Measurements from ENCODE around the gene HPCAL1. TPM values are rescaled to one million over a fixed set of nuclear protein-coding genes. Genes with fewer than 3 reads are reported as not detected.

HPCAL1 gene
- total RNA-seq, 6 experiments from 2014 or later: 23.1 to 68.8 (median 29.1) TPM

DNA sequence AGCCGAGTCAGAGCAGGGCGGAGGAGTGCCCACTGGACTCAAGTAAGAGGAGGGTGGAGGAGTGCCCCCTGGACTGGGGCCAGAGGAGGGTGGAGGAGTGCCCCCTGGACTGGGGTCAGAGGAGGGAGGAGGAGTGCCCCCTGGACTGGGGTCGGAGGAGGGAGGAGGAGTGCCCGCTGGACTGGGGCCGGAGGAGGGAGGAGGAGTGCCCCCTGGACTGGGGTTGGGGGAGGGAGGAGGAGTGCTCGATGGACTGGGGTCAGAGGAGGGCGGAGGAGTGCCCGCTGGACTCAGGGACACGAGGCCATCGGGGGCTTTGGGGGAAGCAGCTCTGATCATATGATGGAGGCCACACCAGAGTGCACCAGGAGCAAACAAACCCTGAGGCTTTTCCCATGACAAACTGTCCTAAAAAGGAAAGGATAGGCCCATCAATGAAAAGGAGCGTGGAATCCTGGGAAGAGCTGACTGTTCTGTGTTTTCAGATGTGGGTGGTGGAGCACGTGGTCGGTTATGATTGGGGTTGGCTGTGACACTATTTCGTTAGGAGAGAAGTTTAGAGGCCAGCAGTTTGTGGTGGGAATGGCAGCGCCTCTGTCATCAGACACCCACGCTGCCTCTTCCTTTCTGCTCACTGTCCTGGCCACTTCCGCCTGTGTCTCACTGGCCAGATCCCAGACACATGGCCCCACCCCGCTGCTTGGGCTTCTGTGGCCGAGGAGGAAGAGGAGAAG, 24.5 kb upstream of the HPCAL1 start:
- H3K27me3 ChIP-seq: no peaks in the 10 kb centered on the region
- TF ChIP-seq, protein P1, sequence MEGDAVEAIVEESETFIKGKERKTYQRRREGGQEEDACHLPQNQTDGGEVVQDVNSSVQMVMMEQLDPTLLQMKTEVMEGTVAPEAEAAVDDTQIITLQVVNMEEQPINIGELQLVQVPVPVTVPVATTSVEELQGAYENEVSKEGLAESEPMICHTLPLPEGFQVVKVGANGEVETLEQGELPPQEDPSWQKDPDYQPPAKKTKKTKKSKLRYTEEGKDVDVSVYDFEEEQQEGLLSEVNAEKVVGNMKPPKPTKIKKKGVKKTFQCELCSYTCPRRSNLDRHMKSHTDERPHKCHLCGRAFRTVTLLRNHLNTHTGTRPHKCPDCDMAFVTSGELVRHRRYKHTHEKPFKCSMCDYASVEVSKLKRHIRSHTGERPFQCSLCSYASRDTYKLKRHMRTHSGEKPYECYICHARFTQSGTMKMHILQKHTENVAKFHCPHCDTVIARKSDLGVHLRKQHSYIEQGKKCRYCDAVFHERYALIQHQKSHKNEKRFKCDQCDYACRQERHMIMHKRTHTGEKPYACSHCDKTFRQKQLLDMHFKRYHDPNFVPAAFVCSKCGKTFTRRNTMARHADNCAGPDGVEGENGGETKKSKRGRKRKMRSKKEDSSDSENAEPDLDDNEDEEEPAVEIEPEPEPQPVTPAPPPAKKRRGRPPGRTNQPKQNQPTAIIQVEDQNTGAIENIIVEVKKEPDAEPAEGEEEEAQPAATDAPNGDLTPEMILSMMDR (IDR thresholded peaks at IDR 0.05): no peak
- no peaks in the 10 kb centered on the region for H3K4me1 ChIP-seq
- H3K36me3 ChIP-seq: no peaks in the 10 kb centered on the region
- no peak overlapping the region for H3K4me3 ChIP-seq
- DNase-seq (peak; percentile 69 to 75 (median 70)), ATAC-seq (peak; percentile 60 to 79 (median 72))
- intact Hi-C loops (cut with DNase I): loop anchor here in 1 of 2 donors (10.0 kb wide), 1 partner anchor 153 kb away; the partner anchor contains the start of gene RRM2
- WGBS (ENCODE audit: insufficient coverage, low coverage, low lambda C conversion rate, missing lambda C conversion rate): 48% methylated on average over 19 of the region's 19 CpGs
- no peaks in the 10 kb centered on the region for H3K9me3 ChIP-seq
- H3K27ac ChIP-seq: peak overlapping the region in 1 of 3 donors; percentile 64

DNA sequence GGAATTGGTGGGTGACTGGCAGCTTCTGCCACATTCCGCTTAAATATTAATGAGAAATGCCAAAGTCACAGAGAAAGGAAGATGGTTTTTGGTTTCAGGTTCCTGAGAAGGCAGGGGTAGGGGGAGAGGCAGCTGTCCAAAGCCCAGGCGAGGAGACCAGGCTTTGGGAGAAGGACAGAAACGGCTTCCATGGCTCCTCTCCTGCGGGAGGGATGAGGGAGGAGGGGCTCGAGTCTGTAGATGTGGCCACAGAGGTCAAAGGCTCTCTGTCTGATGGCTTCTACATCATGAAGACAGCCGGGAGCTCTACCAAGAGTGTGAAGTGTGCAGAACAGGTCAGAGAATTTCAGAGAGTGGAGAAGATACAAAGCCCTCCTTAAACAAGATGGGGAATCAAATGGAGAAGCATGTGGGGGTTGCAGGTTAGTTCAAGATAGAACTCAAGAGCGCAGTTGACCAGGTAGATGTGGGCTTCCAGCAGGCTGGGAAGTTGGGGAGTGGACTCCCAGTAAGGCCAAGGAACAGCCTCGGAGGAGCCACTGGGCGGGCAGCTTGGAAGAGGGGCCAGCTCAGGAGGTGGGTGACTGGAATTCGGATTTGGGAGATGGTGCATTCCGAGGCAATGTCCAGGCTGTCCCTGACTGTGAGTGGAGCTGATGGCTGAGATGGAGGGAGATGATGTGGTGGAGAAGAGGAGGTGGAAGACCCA, 23.8 kb upstream of the HPCAL1 start:
- ATAC-seq: peak in 1 of 4 donors; percentile 3

DNA sequence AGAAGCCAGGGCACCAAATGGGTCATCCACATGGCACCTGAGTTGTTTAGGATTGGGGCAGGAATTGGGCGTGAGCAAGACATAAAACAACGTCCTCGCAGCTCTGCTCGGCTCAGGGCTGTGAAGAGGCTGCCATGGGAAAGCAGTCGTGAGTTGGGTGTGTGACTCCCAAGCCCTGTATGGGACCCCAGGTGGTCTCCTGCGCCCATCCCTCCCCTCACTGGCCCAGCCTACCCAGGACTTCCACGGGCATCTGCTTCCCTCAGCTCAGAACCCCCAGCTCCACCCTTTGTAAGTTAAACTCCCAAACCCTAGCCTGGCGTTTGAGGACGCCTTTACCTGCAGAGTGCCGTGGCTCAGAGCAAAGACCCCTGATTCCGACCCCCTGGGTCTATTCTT, 23.2 kb upstream of the HPCAL1 start:
- ATAC-seq (no peak), DNase-seq (no peak)
- no peaks in the 10 kb centered on the region for H3K36me3 ChIP-seq
- WGBS (ENCODE audit: insufficient coverage, low coverage, low lambda C conversion rate, missing lambda C conversion rate): 54% methylated on average over 2 of the region's 11 CpGs
- H3K27me3 ChIP-seq: no peaks in the 10 kb centered on the region
- H3K27ac ChIP-seq: no peak overlapping the region
- no peaks in the 10 kb centered on the region for H3K9me3 ChIP-seq
- H3K4me1 ChIP-seq: no peaks in the 10 kb centered on the region
- no peak overlapping the region for H3K4me3 ChIP-seq
- TF ChIP-seq POLR2A (IDR thresholded peaks at IDR 0.05): no peak
- TF ChIP-seq, protein P1 (IDR thresholded peaks at IDR 0.05): no peak
- intact Hi-C loops (cut with DNase I): loop anchor here in 1 of 2 donors (10.0 kb wide), 1 partner anchor 155 kb away; the partner anchor contains the start of gene RRM2

More for the DNA sequence above, 23.8 kb upstream of the HPCAL1 start:
- Histone ChIP-seq H3K27me3 (no peaks in the 10 kb centered on the region), H3K27ac (peak overlapping the region in 1 of 3 donors; percentile 64), H3K36me3 (no peaks in the 10 kb centered on the region), H3K9me3 (no peaks in the 10 kb centered on the region), H3K4me3 (no peak overlapping the region), H3K4me1 (no peaks in the 10 kb centered on the region)
- DNase-seq: no peak
- no peak for TF ChIP-seq POLR2A (IDR thresholded peaks at IDR 0.05)
- TF ChIP-seq, protein P1 (IDR thresholded peaks at IDR 0.05): no peak
- WGBS (ENCODE audit: insufficient coverage, low coverage, low lambda C conversion rate, missing lambda C conversion rate): 63% methylated on average over 5 of the region's 11 CpGs
- intact Hi-C loops (cut with DNase I): loop anchor here in 1 of 2 donors (10.0 kb wide), 1 partner anchor 154 kb away; the partner anchor contains the start of gene RRM2

DNA sequence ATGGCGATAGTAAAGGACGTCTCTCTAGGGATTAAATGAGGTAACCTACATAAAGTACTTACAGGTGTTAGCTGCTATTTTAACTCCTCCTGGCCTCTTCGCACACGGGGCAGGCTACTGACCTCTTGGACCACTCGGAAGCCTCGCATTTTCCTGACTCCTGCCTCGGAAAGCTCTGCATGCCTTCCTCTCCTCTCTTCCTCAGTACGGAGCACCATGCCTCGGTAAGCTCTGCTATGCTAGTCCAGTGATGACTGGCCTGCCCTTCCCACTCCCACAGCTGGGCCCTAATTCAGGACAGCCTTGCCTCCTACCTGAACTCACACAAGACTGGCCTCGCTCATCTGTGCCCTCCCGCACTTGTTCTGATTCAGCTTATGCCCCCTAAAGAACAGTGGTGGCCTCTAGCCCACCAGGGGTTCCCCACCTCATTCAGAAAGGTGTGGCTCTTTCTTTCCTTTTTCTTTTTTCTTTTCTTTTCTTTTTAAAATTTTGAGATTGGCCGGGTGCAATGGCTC, 22.7 kb upstream of the HPCAL1 start:
- WGBS (ENCODE audit: insufficient coverage, low coverage, low lambda C conversion rate, missing lambda C conversion rate): 81% methylated on average over 12 of the region's 12 CpGs
- intact Hi-C loops (cut with DNase I): loop anchor here in 1 of 2 donors (10.0 kb wide), 1 partner anchor 155 kb away; the partner anchor contains the start of gene RRM2
- ATAC-seq (no peak), DNase-seq (no peak)
- Histone ChIP-seq H3K4me3 (no peak overlapping the region), H3K9me3 (no peaks in the 10 kb centered on the region), H3K36me3 (no peaks in the 10 kb centered on the region), H3K4me1 (peaks cover 0 to 2% (median under 1%) of the 10 kb centered on the region in 4 donors), H3K27ac (no peak overlapping the region), H3K27me3 (no peaks in the 10 kb centered on the region)
- TF ChIP-seq, protein P1 (IDR thresholded peaks at IDR 0.05): no peak
- TF ChIP-seq POLR2A (IDR thresholded peaks at IDR 0.05): no peak

All from right lobe of liver (tissue), 6 donors.